IPS-11a (cell line): ENCODE results near the gene ABCC12.

Experiments used
- H3K4me3 ChIP-seq: one replicate; pipeline ENCODE4 v1.5.1; 2013; ENCODE audit warnings: low read depth, low read length, control low read depth

The ABCC12 gene

GRCh38 chr16:48106446-48106845 is 49.3 kb downstream of the ABCC12 start:
- H3K4me3 ChIP-seq, result no peak overlapping the region
